EH (cell line): ENCODE results near the gene CYREN.
"Not testable (repeated sequence)": the region's sequence is repeated elsewhere in the genome, so short reads cannot be mapped to it uniquely, and the experiment has no call there.

Source experiments
- DNase-seq: peaks from one replicate; pipeline ENCODE4 v3.0.0-alpha.2; 2015; ENCODE audit warnings: low read depth

Gene CYREN

GRCh38 chr7:135159359-135160085, 11.0 kb downstream of the CYREN start:
- DNase-seq = peak; percentile 13

- no peak for DNase-seq
Observed at GRCh38 chr7:135158874-135159273, 11.6 kb downstream of the CYREN start.

DNA sequence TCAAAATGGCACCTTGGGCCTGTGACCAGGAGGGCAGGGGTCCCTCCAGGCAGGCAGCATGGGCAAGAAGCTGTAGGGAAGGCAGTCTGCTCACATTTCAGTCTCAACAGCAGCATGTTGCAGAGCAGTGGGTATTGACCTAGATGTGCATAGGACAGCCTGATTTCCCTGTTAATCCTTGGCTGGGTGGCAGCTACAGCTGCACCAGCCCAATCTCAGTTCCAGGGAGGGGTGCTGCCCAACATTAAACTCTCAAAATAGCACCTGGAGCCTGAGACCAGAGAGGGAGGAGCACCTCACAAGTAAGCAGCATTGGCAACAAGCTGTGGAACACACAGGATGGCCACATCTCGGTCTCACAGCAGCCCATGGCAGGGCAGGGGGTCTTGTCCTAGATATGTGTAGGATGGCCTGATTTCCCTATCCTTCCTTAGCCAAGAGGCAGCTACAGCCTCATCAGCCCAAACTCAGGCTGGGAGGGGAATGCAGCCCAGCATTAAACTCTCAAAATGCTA, 12.3 kb downstream of the CYREN start:
- no peak for DNase-seq

DNA sequence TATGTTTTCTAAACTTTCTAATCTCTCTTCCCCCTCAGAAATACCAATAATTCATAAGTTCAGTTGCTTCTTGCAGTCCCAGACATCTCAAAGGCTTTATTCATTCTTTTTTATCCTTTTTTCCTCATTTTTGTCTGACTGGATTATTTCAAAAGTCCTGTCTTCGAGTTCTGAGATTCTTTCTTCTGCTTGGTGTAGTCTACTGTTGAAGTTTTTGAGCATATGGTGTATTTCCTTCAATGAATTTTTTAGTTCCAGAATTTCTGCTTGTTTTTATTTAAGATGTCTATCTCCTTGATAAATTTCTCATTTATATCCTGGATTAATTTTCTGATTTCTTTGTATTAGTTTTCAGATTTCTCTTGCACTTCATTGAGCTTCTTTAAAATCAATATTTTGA, 14.2 kb downstream of the CYREN start:
- no peak for DNase-seq

GRCh38 chr7:135154734-135155133, 15.8 kb downstream of the CYREN start:
- DNase-seq = no peak

DNA sequence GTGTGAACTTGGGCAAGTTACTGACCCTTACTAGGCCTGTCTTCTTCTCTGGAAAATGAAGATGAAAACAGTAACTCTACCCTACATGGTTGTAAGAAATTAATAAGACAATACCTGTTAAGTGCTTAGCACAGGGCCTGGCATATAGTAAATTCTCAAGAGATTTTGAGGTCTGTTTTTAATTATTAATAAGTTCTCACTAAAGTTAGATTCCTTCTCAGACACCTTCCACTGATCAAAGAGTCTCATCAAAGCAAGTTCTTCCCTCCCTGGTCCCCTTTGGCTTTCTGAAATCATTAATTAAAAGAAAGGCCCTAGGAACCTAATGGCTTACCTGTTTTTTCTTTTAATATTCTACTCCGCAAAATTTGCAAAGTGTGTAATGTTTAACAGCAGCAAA, 18.1 kb downstream of the CYREN start:
- no peak for DNase-seq

DNA sequence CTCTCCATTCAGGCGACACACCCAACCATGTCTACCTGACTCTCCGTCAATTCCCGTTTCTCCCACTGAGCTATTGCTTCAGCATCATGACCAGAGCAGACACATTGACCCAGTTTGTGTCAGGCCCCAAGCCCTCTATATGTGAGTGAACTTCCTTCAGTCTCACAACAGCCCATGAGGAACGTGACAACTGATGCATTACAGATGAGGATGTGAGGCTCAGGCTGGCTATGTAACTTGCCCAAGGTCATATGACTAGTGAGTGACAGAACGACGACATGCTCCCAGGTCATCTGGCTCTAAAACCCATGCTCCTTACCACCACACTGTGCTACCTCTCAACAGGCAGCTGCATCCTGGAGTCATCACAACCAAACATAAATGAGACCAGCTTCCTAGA, 19.0 kb downstream of the CYREN start:
- no peak for DNase-seq

DNA sequence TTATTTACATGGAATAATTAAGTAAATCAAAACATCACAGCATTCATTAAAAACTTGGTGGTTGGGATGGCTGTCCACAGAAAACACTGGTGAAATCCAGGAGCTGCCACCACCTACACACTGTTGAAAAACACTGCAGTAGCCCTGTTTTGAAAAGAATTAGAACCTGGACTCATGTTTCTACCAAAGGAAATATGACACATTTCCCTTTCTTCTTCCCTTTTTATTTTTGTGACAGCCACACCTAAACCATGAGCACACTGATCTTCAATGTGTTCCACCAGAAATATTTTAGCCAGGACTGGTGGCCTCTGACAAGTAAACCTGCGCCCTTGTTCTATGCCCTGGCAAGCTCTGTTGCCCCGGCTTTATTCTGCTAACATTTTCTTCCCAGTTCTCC, 19.4 kb downstream of the CYREN start:
- DNase-seq = no peak

- no peak for DNase-seq
Observed at GRCh38 chr7:135150072-135150782, 20.3 kb downstream of the CYREN start.

- DNase-seq = peak; percentile 70
Observed at GRCh38 chr7:135147899-135148721, 22.4 kb downstream of the CYREN start, which contains the start of gene TMEM140. TSS of gene TMEM140 (plus strand) at chr7:135148072. CDS start at chr7:135164442, 16,370 bp downstream.

GRCh38 chr7:135147341-135147898, 23.1 kb downstream of the CYREN start:
- peak; percentile 48 for DNase-seq

GRCh38 chr7:135143885-135144668, 26.4 kb downstream of the CYREN start:
- no peak for DNase-seq

DNA sequence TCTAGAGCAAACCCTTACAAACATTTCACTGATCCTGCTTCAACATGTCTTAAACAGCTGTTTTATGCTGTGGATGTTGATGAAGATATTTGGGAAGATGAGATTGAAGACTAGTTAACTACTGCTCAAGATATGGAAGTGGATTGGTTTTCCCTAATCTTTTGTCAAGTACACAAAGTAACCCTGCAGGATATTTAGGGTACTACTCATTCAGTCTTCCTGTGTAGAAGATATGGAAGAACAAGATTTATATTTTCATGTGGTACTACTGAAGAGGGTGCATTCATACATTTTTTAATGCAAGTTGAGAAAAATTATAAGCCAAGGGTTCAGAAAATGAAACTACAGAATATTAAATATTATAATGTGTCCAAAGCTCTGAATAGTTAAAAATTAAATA, 40.9 kb downstream of the CYREN start:
- no peak for DNase-seq

DNA sequence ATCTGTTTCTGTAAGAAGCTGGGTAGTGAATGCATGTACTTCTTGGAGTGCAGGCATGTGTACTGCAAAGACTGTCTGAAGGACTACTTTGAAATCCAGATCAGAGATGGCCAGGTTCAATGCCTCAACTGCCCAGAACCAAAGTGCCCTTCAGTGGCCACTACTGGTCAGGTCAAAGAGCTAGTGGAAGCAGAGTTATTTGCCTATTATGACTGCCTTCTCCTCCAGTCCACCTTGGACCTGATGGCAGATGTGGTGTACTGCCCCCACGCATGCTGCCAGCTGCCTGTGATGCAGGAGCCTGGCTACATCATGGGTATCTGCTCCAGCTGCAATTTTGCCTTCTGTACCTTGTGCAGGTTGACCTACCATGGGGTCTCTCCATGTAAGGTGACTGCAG, 41.6 kb downstream of the CYREN start:
- no peak for DNase-seq

- DNase-seq = not testable (repeated sequence)
Observed at GRCh38 chr7:135124631-135125030, 45.9 kb downstream of the CYREN start.

DNA sequence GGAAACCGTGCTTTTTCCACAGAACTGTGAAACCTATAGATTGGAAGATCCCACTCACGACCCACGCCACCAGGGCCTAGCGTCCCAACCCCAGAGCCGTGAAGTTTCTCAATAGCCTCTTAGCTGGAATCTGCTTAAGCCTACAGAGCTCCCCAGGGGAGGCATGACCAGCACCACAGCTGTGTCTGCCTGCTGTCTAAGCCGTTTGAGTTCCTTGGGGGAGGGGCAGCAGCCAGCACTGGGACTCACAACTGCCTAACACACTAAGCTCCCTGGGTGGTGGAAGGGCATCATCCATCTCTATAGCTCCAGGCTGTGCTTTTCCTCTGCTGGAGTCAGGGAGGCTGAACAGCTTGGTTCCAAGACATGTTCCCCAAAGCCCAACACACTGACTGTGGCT, 48.6 kb downstream of the CYREN start:
- DNase-seq = peak; percentile 1

- no peak for DNase-seq
Observed at GRCh38 chr7:135117096-135117495, 53.4 kb downstream of the CYREN start.
